Heart left ventricle (tissue), 16 donors: ENCODE measurements around the gene SIAH1. TPM values are rescaled to one million over a fixed set of nuclear protein-coding genes. Genes with fewer than 3 reads are reported as not detected.

Experiments
- ATAC-seq, 4 donors: fragments of 200-7000 bp; cut with Tn5 transposase; one replicate each; pipeline ENCODE4 v1.9.1; 2020 to 2022; ENCODE audit warnings: moderate library complexity in 4 of 4, mild to moderate bottlenecking in 3 of 4, moderate number of reproducible peaks in 1 of 4
- DNase-seq, 5 donors: peaks; one replicate each; pipeline ENCODE4 v3.0.0-alpha.2; 2020
- H3K27ac ChIP-seq, 12 donors: fragments of 200-600 bp; sonication (generic) in 4 of 12; one replicate each; pipeline versions ENCODE4 v1.5.0 to v1.8.0; 2016 to 2022; ENCODE audit warnings: mild to moderate bottlenecking in 2 of 12
- H3K27me3 ChIP-seq, 9 donors: fragments of 200-600 bp; sonication (generic) in 2 of 9; one replicate each; pipeline versions ENCODE4 v1.5.1 to v1.8.0; 2016 to 2022; ENCODE audit warnings: mild to moderate bottlenecking in 3 of 9
- H3K36me3 ChIP-seq, 9 donors: fragments of 200-600 bp; sonication (generic) in 2 of 9; one replicate each; pipeline versions ENCODE4 v1.5.0 to v1.8.0; 2018 to 2022; ENCODE audit warnings: mild to moderate bottlenecking in 2 of 9
- H3K4me1 ChIP-seq, 12 donors: fragments of 200-600 bp; sonication (generic) in 4 of 12; one replicate each; pipeline versions ENCODE4 v1.5.0 to v1.8.0; 2016 to 2022; ENCODE audit warnings: mild to moderate bottlenecking in 3 of 12
- H3K4me3 ChIP-seq, 12 donors: fragments of 200-600 bp; sonication (generic) in 4 of 12; one replicate each; pipeline versions ENCODE4 v1.5.0 to v1.8.0; 2017 to 2022; ENCODE audit warnings: mild to moderate bottlenecking in 9 of 12, moderate library complexity in 4 of 12
- H3K9me3 ChIP-seq, 12 donors: fragments of 200-600 bp; sonication (generic) in 4 of 12; one replicate each; pipeline versions ENCODE4 v1.5.0 to v1.8.0; 2016 to 2022; ENCODE audit warnings: mild to moderate bottlenecking in 1 of 12
- POLR2A ChIP-seq, 2 donors: fragments of 450-650 bp; IDR thresholded peaks; one replicate each; pipeline ENCODE4 v1.6.1; 2017; ENCODE audit warnings: antibody characterized with exemption in 2 of 2, mild to moderate bottlenecking in 2 of 2, moderate library complexity in 2 of 2
- WGBS, 4 donors: extraction: QIAGEN DNeasy Blood & Tissue Kit in 2 of 4; methylation state at CpG; one replicate each; pipeline versions ENCODE4 v1.1.5 to v1.1.7; 2013 to 2018; 5-methylcytosine and 5-hydroxymethylcytosine counted together
- intact Hi-C, 10 donors: fragments of 100-400 bp; cut with DNase I; formaldehyde crosslinking; loops; one replicate each; pipeline versions ENCODE4 v1.11.1 to v1.14.2; 2022
- polyA plus RNA-seq, 2 donors: library from polyadenylated mRNA; stranded (reverse); fragments of 200-250 nt; gene quantifications; one replicate each; pipeline ENCODE4 v1.2.3, GENCODE V29; 2013
- total RNA-seq, 9 donors: library from RNA; depleted of rRNA in 2 of 9; stranded (reverse); fragments of >200 nt in 2 of 9; fragmentation: NEBNext Ultra II Directional in 3 of 9; extraction: Animal tissue kit (Norgen Biotek cat#: 25700) in 3 of 9; gene quantifications; one replicate each; pipeline versions ENCODE4 v1.1.0 to v1.2.4, GENCODE V29; 2016 to 2023
- TF ChIP-seq, protein P1 (sequence below), 12 donors: fragments of 200-600 bp; sonication (generic) in 4 of 12; IDR thresholded peaks; one replicate each; pipeline versions ENCODE4 v1.5.0 to v1.8.0; 2018 to 2022; ENCODE audit warnings: antibody characterized with exemption in 12 of 12, mild to moderate bottlenecking in 5 of 12
- donor health status: ischemic (EF 13 %, LVEDD 7.1; RV severe dilation, severe dysfunction).
- donor health status: healthy with polysubstance abuse.
- donor health status: DM: no; HTN: yes; CAD: no.
- donor health status: DM: no; HTN: no; CAD: no.
- donor health status: ischemic (EF 25% LVEDD 6.9; RV normal size, moderate dysfunction).
- donor health status: ischemic (EF 25% LVEDD 5.7; RV mildly dilated, moderate dysfunction).
- donor health status: healthy.
- donor health status: DM: yes; HTN: yes; CAD: no.
- donor health status: ischemic (EF 35%, LVEDD 5.7; RV mildly dilated, moderate dysfunction).
- donor health status: nonischemic (EF 11% LVEDD 7.7; RV severe dilation, severe dysfunction).
- donor health status: DM: yes; HTN: yes; CAD: no.
- donor health status: PGD.
- donor health status: ischemic (EF 29% LVEDD 5.4; RV normal size, mild dysfunction).
- donor health status: nonischemic (EF 23%, LVEDD 6.1; RV moderate dilation, normal function).

Gene SIAH1
- total and polyA plus RNA-seq, 11 donors = 10.1 to 21.5 (median 13.4) TPM

DNA sequence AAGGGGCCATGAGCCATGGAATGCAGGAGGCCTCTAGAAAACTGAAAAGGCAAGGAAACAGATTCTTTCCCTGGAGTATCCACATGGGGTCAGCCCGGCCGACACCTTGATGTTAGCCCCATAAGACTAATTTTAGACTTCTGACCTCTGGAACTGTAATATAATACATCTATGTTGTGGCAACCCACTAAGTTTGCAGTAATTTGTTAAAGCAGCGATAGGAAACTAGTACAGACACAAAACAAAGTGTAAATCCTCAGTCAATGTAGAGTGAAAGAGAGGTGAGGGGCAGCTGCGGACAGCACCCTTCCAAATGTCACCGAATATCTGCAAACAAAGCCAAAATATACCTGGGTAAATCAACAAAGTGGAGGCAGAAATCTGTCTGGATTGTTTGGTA is 7.2 kb upstream of the SIAH1 start:
- TF ChIP-seq, protein P1, sequence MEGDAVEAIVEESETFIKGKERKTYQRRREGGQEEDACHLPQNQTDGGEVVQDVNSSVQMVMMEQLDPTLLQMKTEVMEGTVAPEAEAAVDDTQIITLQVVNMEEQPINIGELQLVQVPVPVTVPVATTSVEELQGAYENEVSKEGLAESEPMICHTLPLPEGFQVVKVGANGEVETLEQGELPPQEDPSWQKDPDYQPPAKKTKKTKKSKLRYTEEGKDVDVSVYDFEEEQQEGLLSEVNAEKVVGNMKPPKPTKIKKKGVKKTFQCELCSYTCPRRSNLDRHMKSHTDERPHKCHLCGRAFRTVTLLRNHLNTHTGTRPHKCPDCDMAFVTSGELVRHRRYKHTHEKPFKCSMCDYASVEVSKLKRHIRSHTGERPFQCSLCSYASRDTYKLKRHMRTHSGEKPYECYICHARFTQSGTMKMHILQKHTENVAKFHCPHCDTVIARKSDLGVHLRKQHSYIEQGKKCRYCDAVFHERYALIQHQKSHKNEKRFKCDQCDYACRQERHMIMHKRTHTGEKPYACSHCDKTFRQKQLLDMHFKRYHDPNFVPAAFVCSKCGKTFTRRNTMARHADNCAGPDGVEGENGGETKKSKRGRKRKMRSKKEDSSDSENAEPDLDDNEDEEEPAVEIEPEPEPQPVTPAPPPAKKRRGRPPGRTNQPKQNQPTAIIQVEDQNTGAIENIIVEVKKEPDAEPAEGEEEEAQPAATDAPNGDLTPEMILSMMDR (IDR thresholded peaks at IDR 0.05) = no peak
- TF ChIP-seq POLR2A (IDR thresholded peaks at IDR 0.05) = no peak
- no peaks in the 10 kb centered on the region for H3K27me3 ChIP-seq
- H3K36me3 ChIP-seq = no peaks in the 10 kb centered on the region
- DNase-seq (no peak), ATAC-seq (no peak)
- intact Hi-C loops = no loop called here
- 94 to 96% (median 94%) methylated on average over 5 of the region's 5 CpGs for WGBS, 4 donors
- no peak overlapping the region for H3K27ac ChIP-seq
- H3K4me3 ChIP-seq = no peak overlapping the region
- H3K4me1 ChIP-seq = peaks cover 0 to 7% (median 0%) of the 10 kb centered on the region in 12 donors
- no peaks in the 10 kb centered on the region for H3K9me3 ChIP-seq

DNA sequence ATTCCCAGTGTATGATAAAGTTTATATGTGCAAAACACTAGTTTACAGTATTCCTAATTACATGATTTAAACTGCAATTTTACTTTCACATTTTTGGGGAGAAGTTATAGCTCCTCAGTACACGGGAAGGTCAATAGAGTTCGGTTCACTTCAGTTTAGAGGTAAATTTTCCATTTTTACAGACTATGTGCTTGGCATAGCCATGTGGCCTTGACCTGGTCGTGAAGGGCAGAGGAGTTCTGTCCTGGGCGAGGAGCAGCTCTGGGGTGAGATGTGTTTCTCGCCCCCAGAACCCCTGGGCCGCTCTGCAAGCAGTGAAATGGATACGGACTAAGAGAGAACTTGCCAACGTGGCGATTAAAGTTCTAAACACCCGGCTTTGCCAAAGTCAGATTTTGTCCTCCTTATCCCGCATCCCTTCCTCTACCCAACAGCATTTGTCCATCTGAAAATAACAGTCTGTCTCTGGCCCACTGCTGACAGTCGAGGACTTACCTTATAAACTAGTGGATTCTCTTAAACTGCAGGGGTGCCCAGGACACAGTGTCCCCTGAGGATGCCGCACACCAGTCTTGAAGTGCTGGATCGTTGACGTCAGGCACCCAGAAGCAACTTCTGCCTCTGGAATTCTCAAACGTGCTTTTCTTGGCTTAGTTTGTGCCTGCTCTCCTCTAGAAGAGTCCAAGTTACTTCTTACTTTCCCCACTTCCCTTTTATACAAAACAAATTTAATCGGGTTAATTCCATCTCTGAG is 1.5 kb upstream of the SIAH1 start:
- peaks cover 6 to 45% (median 21%) of the 10 kb centered on the region in 12 donors for H3K4me1 ChIP-seq
- H3K27me3 ChIP-seq = no peaks in the 10 kb centered on the region
- intact Hi-C loops = loop anchor here in 7 of 10 donors (5.0 to 10.0 kb wide), 5 partner anchors 148 to 238 kb away; partner anchors contain the start of gene N4BP1 (in 1 of the 7)
- no peak for DNase-seq
- WGBS, 4 donors = 82 to 88% (median 86%) methylated on average over 17 of the region's 17 CpGs
- TF ChIP-seq, protein P1 (IDR thresholded peaks at IDR 0.05) = no peak
- no peak for TF ChIP-seq POLR2A (IDR thresholded peaks at IDR 0.05)
- no peaks in the 10 kb centered on the region for H3K36me3 ChIP-seq
- H3K27ac ChIP-seq = peak overlapping the region in 3 of 12 donors; percentile 4 to 100 (median 98)
- H3K9me3 ChIP-seq = no peaks in the 10 kb centered on the region
- peak overlapping the region in 1 of 12 donors; percentile 15 for H3K4me3 ChIP-seq
- ATAC-seq = no peak

DNA sequence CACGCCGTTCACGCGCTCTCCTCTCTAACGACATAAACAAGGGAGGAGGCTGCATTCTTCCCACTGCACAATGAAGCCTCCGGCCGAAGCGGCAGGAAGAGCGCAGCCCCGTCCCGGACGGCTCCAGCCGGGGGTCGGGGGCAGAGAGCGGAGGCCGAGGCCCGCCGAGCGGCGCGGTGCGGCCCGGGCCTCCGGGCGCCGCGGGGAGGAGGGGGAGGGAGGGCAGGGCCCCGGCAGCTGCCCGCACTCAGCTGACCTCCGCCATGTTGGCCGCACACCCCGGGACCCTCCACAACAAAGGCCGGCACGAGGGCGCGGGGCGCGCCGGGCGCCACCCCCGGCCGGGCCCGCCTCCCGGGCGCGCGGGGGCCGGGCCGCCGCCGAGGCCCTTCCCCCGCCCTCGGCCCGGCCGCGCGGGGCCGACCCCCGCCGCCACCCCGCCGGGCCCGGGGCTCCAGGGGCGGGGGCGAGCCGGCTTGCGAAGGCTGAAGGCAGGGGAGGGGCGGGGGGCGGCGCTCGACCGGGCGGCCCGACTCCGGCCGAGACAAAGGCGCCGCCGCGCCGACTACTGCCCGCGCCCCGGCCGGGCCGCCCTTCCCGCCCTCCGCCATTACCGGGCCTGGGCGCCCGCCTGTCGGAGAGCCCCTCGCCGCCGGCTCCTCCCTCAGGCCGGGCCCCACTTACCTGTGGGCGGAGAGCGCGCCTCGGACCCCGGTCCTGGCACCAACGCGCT is 527 bp downstream of the SIAH1 start:
- TF ChIP-seq, protein P1 (IDR thresholded peaks at IDR 0.05) = no peak
- DNase-seq (peak; percentile 65 to 83 (median 75)), ATAC-seq (peak; percentile 47 to 77 (median 71))
- WGBS, 4 donors = 0 to 1% (median 1%) methylated on average over 42 to 103 of the region's 103 CpGs
- H3K4me3 ChIP-seq = peak overlapping the region; percentile 85 to 99 (median 95)
- no peaks in the 10 kb centered on the region for H3K27me3 ChIP-seq
- H3K27ac ChIP-seq = peak overlapping the region; percentile 97 to 100 (median 99)
- no peaks in the 10 kb centered on the region for H3K36me3 ChIP-seq
- intact Hi-C loops = loop anchor here in 7 of 10 donors (2.0 to 10.0 kb wide), 7 partner anchors 20 to 240 kb away; partner anchors contain the start of gene N4BP1 (in 2 of the 7)
- no peaks in the 10 kb centered on the region for H3K9me3 ChIP-seq
- peaks cover 6 to 58% (median 29%) of the 10 kb centered on the region in 12 donors for H3K4me1 ChIP-seq
